Activated CD8-positive, alpha-beta memory T cell treated with anti-CD3 and anti-CD28 coated beads for 24 hours (primary cell): ENCODE measurements around the gene ST8SIA5.
A peak's percentile ranks its signal among the peaks of the same experiment; 100 is the strongest.

Source experiments
- DNase-seq: peaks from one replicate; pipeline ENCODE4 v3.0.0-alpha.2; 2020

ST8SIA5 gene

GRCh38 chr18:46623541-46623940 is 133.3 kb downstream of the ST8SIA5 start:
- peak; percentile 73 for DNase-seq

GRCh38 chr18:46622999-46623398 is 133.9 kb downstream of the ST8SIA5 start:
- DNase-seq: no peak

- DNase-seq: no peak
Measured at GRCh38 chr18:46622451-46622850, 134.4 kb downstream of the ST8SIA5 start.

GRCh38 chr18:46621871-46622270 is 135.0 kb downstream of the ST8SIA5 start:
- DNase-seq: no peak

- no peak for DNase-seq
Measured at GRCh38 chr18:46621111-46621766, 135.6 kb downstream of the ST8SIA5 start.

GRCh38 chr18:46619559-46619958 is 137.3 kb downstream of the ST8SIA5 start:
- DNase-seq: no peak
